ENCODE results near the gene DCTN3. TPM values are rescaled to one million over a fixed set of nuclear protein-coding genes. Genes with fewer than 3 reads are reported as not detected.

The DCTN3 gene
- total RNA-seq, 1 donor from 2014 or later = 57.8 TPM

GRCh38 chr9:34589636-34590380 lies 30.5 kb downstream of the DCTN3 start, which contains the start of gene CNTFR:
Gene CNTFR, minus strand, starts transcription at chr9:34589724. Its CDS starts 20,743 bp downstream, at chr9:34568981.
- H3K4me3 Mint-ChIP-seq (ENCODE audit: low read depth) = peak within 1 kb of the TSS; percentile 51
- DNase-seq (ENCODE audit: low spot score) = no peak
- H3K36me3 Mint-ChIP-seq (ENCODE audit: low read depth) = no peaks in the 10 kb centered on the region
- intact Hi-C loops (cut with micrococcal nuclease) = loop anchor here (2.0 to 5.0 kb wide), 5 partner anchors 35 to 188 kb away; no protein-coding TSS in a partner anchor
- peaks cover 73% of the 10 kb centered on the region for H3K27me3 Mint-ChIP-seq (ENCODE audit: low read depth)
- H3K27ac Mint-ChIP-seq = no peak within 1 kb of the TSS
- H3K4me1 Mint-ChIP-seq (ENCODE audit: low read depth) = peaks cover 2% of the 10 kb centered on the region
- H3K9me3 Mint-ChIP-seq = no peaks in the 10 kb centered on the region

DNA sequence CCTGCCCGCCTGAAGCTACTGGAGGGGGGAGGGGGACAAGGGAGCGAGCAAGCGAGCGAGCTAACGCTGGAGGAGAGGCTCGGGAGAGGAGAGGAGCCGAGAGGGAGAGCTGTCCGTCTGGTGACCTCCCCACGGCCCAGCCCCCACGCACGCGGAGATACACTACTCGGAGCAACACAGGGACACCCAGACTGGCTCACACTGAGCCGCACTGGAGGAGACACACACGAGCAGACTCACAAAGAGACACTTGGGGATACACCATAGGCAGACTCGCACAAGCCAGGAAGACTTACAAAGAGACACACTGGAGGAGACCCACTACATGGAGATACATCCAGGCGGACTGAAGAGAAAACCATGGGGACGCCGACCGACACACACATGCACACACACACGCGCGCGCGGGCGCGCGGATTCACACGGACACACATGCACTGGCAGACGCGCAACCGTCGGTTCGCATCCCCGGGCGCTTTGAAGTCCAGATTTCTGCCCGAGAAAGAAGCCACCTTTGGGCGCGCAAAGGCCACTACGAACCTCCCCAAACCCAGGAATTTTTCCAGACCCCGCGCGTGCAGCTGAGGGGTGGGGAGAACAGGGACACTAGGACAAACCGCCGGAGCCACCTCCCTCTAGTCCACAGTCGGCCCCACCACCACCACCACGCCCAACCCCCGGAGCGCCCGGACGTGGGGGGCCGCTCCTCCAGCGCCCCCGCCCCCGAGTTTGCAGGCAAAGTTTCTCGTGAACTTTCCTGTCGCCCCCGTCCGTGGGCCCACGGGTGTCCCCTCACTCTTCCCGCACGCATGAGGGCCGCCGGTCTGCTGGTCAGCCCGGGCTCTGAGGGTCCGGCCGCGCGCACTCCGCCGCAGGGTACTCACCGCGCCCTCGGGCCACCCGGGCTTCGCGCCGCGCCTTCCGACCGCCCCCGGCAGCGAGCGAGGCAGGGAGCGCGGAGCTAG lies 31.3 kb downstream of the DCTN3 start:
- no peaks in the 10 kb centered on the region for H3K36me3 Mint-ChIP-seq (ENCODE audit: low read depth)
- H3K27ac Mint-ChIP-seq = no peak overlapping the region
- H3K4me1 Mint-ChIP-seq (ENCODE audit: low read depth) = peaks cover 2% of the 10 kb centered on the region
- peak overlapping the region; percentile 9 for H3K4me3 Mint-ChIP-seq (ENCODE audit: low read depth)
- H3K9me3 Mint-ChIP-seq = no peaks in the 10 kb centered on the region
- intact Hi-C loops (cut with micrococcal nuclease) = loop anchor here (2.0 kb wide), 1 partner anchor 36 kb away; no protein-coding TSS in a partner anchor
- no peak for DNase-seq (ENCODE audit: low spot score)
- peaks cover 77% of the 10 kb centered on the region for H3K27me3 Mint-ChIP-seq (ENCODE audit: low read depth)

DNA sequence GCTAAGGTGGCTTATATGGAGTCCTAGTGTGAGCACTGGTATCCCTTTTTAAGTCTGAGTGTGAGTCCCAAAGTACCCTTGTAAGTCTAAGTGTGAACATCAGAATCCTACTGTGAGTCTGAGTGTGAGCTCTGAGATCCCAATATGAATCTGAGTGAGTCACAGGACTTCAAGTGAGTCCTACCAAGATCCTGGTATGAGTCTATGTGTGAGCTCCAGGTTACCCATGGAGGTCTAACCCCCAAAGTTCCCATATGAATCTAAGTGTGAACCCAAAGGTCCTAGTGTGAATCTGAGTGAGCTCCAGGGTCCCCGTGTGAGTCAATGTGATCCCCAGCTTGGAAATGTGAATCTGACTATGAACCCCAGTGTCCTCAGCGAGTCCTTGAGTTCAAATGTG lies 33.0 kb downstream of the DCTN3 start:
- Mint-ChIP-seq H3K36me3 (ENCODE audit: low read depth) (no peaks in the 10 kb centered on the region), H3K9me3 (no peaks in the 10 kb centered on the region), H3K4me1 (ENCODE audit: low read depth) (peaks cover 2% of the 10 kb centered on the region), H3K27ac (no peak overlapping the region), H3K4me3 (ENCODE audit: low read depth) (no peak overlapping the region), H3K27me3 (ENCODE audit: low read depth) (peaks cover 71% of the 10 kb centered on the region)
- intact Hi-C loops (cut with micrococcal nuclease) = no loop called here
- DNase-seq (ENCODE audit: low spot score) = no peak

GRCh38 chr9:34585946-34586669 lies 34.2 kb downstream of the DCTN3 start:
- no peaks in the 10 kb centered on the region for H3K36me3 Mint-ChIP-seq (ENCODE audit: low read depth)
- H3K9me3 Mint-ChIP-seq = no peaks in the 10 kb centered on the region
- H3K4me1 Mint-ChIP-seq (ENCODE audit: low read depth) = peaks cover 2% of the 10 kb centered on the region
- no peak overlapping the region for H3K4me3 Mint-ChIP-seq (ENCODE audit: low read depth)
- intact Hi-C loops (cut with micrococcal nuclease) = no loop called here
- no peak overlapping the region for H3K27ac Mint-ChIP-seq
- H3K27me3 Mint-ChIP-seq (ENCODE audit: low read depth) = peaks cover 73% of the 10 kb centered on the region
- DNase-seq (ENCODE audit: low spot score) = no peak

DNA sequence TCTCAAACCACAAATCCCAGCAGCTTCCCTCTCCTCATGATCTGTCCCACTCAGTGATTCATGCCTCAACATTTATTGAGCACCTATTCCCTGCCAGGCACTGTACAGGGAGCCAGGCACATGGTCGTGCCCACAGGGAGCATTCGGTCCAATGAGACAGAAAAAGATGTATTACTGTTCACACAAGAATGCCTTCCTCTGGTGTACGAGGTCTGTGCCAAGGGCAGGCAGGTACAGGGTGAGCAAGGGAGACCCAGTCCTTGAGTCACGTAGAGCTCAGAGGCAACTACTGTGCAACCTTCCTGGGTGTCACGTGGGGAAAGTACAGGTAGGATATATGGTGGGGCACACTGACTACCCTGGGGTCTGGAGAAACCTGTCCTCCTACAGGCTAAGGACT lies 35.3 kb downstream of the DCTN3 start:
- no peak for DNase-seq (ENCODE audit: low spot score)
- Mint-ChIP-seq H3K9me3 (no peaks in the 10 kb centered on the region), H3K36me3 (ENCODE audit: low read depth) (no peaks in the 10 kb centered on the region), H3K27ac (no peak overlapping the region), H3K27me3 (ENCODE audit: low read depth) (peaks cover 74% of the 10 kb centered on the region), H3K4me3 (ENCODE audit: low read depth) (no peak overlapping the region), H3K4me1 (ENCODE audit: low read depth) (no peaks in the 10 kb centered on the region)
- intact Hi-C loops (cut with micrococcal nuclease) = no loop called here

DNA sequence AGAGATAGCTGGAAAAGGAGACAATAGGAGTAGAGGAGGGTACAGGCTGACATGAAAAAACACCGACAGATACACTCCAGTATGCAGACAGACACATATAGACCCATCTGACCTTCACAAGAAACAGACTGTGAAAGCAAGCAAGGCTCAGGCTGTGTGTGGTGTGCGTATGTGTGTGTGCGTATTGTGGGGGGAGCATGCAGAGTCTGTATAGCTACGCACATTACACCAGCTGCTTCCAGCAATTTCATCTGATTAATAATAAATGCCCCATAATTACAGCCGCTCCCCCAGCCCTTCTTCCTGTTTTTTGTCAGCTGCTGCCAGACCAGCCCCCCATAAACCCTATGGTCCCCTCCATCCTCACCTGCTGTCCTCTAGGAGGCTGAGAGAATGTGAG lies 37.5 kb downstream of the DCTN3 start:
- H3K9me3 Mint-ChIP-seq = no peaks in the 10 kb centered on the region
- H3K4me1 Mint-ChIP-seq (ENCODE audit: low read depth) = no peaks in the 10 kb centered on the region
- H3K27me3 Mint-ChIP-seq (ENCODE audit: low read depth) = peaks cover 73% of the 10 kb centered on the region
- intact Hi-C loops (cut with micrococcal nuclease) = no loop called here
- H3K4me3 Mint-ChIP-seq (ENCODE audit: low read depth) = no peak overlapping the region
- H3K27ac Mint-ChIP-seq = no peak overlapping the region
- H3K36me3 Mint-ChIP-seq (ENCODE audit: low read depth) = no peaks in the 10 kb centered on the region
- DNase-seq (ENCODE audit: low spot score) = no peak

DNA sequence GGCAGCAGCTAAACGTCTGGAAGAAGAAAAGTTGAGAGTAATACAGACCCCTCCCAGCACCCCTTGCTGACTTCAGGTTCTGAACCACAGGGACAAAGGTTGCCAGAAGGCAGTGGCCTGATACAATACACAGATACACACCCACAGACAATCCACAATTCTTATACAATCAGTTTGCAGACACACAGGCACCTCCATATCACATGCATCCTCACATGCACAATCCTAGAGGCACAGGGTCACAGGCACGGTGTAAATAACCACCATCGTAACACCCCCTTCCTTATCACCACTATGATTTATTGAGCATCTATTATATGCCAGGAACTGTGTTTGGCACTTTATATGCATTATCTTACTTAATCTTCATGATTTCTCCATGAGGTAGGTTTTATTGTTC lies 39.0 kb downstream of the DCTN3 start:
- H3K4me3 Mint-ChIP-seq (ENCODE audit: low read depth) = no peak overlapping the region
- peaks cover 71% of the 10 kb centered on the region for H3K27me3 Mint-ChIP-seq (ENCODE audit: low read depth)
- H3K4me1 Mint-ChIP-seq (ENCODE audit: low read depth) = no peaks in the 10 kb centered on the region
- no peaks in the 10 kb centered on the region for H3K9me3 Mint-ChIP-seq
- no peak for DNase-seq (ENCODE audit: low spot score)
- no peak overlapping the region for H3K27ac Mint-ChIP-seq
- intact Hi-C loops (cut with micrococcal nuclease) = no loop called here
- H3K36me3 Mint-ChIP-seq (ENCODE audit: low read depth) = no peaks in the 10 kb centered on the region

- Mint-ChIP-seq H3K9me3 (no peaks in the 10 kb centered on the region), H3K4me1 (ENCODE audit: low read depth) (no peaks in the 10 kb centered on the region), H3K4me3 (ENCODE audit: low read depth) (no peak overlapping the region), H3K27me3 (ENCODE audit: low read depth) (peaks cover 68% of the 10 kb centered on the region), H3K36me3 (ENCODE audit: low read depth) (no peaks in the 10 kb centered on the region), H3K27ac (no peak overlapping the region)
- intact Hi-C loops (cut with micrococcal nuclease) = no loop called here
- no peak for DNase-seq (ENCODE audit: low spot score)
Measured at GRCh38 chr9:34580358-34580757, 39.9 kb downstream of the DCTN3 start.

DNA sequence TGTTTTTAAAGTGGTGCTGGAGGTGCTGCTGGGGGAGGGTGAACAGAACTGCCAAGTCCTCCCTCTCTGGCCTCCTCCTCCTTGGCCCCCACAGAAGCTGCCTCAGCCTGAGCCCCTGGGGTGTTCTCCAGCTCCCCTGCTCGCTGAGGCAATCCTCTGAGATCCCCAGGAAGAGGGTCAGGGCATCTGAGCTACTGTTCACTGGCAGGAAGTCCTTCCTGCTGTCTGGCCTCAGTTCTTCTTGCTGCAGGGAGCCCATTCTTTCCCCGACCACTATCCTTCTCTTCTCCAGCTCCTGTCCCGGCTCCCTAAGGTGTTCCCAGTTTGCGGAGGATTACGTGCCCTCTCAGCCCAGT lies 40.5 kb downstream of the DCTN3 start:
- DNase-seq (ENCODE audit: low spot score) = no peak
- Mint-ChIP-seq H3K27me3 (ENCODE audit: low read depth) (peaks cover 64% of the 10 kb centered on the region), H3K27ac (no peak overlapping the region), H3K36me3 (ENCODE audit: low read depth) (no peaks in the 10 kb centered on the region), H3K4me1 (ENCODE audit: low read depth) (no peaks in the 10 kb centered on the region), H3K4me3 (ENCODE audit: low read depth) (no peak overlapping the region), H3K9me3 (no peaks in the 10 kb centered on the region)
- intact Hi-C loops (cut with micrococcal nuclease) = no loop called here

DNA sequence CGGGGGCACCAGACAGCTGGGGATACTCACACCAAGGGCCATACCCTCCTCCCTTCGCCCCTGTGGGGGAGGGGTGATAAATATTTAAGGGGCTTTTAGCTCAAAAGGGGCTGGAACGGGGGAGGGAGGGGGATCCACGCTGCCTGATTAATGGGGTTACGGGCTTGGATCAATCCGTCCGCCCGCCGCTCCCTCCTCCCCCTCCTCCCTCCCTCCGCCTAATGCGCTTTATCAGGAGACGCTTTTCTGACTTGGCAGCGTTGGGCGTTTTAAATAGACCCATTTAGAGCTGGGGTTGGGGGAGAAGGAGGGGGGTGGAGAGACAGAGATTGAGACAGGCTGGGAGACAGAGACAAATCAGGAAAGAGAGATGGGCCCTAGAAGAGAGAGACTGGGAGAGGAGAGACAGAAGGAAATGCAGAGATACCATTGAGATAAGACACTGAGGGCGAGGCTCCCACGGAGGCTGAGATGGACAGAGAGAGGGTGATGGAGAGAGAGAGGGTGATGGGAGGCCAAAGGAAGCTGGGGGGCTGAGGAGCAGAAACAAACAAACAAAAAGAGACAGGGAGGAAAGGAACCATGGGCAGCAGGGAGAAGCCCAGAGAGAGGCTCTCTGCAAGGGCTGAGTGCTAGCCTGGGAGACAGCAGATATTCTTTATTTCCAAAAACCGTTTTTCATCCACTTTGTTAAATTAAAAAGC lies 41.0 kb downstream of the DCTN3 start:
- no peak overlapping the region for H3K27ac Mint-ChIP-seq

GRCh38 chr9:34578241-34579103 lies 41.8 kb downstream of the DCTN3 start:
- intact Hi-C loops (cut with micrococcal nuclease) = no loop called here
- DNase-seq (ENCODE audit: low spot score) = no peak
- Mint-ChIP-seq H3K4me3 (ENCODE audit: low read depth) (no peak overlapping the region), H3K4me1 (ENCODE audit: low read depth) (no peaks in the 10 kb centered on the region), H3K27ac (no peak overlapping the region), H3K9me3 (no peaks in the 10 kb centered on the region), H3K36me3 (ENCODE audit: low read depth) (no peaks in the 10 kb centered on the region), H3K27me3 (ENCODE audit: low read depth) (peaks cover 58% of the 10 kb centered on the region)

More for the DNA sequence above, 41.0 kb downstream of the DCTN3 start:
- no peak for DNase-seq (ENCODE audit: low spot score)
- intact Hi-C loops (cut with micrococcal nuclease) = no loop called here
- H3K4me1 Mint-ChIP-seq (ENCODE audit: low read depth) = no peaks in the 10 kb centered on the region
- no peak overlapping the region for H3K4me3 Mint-ChIP-seq (ENCODE audit: low read depth)
- H3K9me3 Mint-ChIP-seq = no peaks in the 10 kb centered on the region
- no peaks in the 10 kb centered on the region for H3K36me3 Mint-ChIP-seq (ENCODE audit: low read depth)
- H3K27me3 Mint-ChIP-seq (ENCODE audit: low read depth) = peaks cover 61% of the 10 kb centered on the region
